ENCODE measurements around the gene MAP6D1.

MAP6D1 gene

GRCh38 chr3:183829466-183829865 is 4.1 kb upstream of the MAP6D1 start:
- no peak for DNase-seq (ENCODE audit: low read depth)
- TF ChIP-seq POLR2A (IDR thresholded peaks at IDR 0.05; ENCODE audit: extremely low read depth, insufficient read length) (no peak), CTCF (IDR thresholded peaks at IDR 0.05; ENCODE audit: low read depth, low read length) (no peak), MYC (IDR thresholded peaks at IDR 0.05; ENCODE audit: low read depth, low read length) (no peak)
- TF ChIP-seq, protein P1, sequence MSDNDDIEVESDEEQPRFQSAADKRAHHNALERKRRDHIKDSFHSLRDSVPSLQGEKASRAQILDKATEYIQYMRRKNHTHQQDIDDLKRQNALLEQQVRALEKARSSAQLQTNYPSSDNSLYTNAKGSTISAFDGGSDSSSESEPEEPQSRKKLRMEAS (IDR thresholded peaks at IDR 0.05; ENCODE audit: low read depth, low read length): no peak
- no peak overlapping the region for H3K4me3 ChIP-seq (ENCODE audit: low read depth, low read length)

DNA sequence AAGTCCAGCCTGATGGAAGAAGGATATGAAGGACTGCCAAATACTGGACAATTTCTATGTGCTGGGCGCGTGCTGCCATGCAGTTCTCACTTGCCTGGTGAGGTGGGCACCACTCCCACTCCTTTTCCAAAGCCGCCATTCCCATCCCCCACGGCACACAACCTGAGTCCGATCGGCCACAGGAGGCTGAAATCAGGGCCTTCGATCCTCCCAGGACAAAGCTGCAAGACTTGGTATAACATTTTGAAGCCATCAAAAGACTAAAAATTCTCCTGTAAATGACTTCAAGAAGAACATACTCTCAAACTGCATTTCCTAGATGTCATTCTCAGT is 3.1 kb upstream of the MAP6D1 start:
- no peak for DNase-seq (ENCODE audit: low read depth)
- H3K4me3 ChIP-seq (ENCODE audit: low read depth, low read length): no peak overlapping the region
- TF ChIP-seq POLR2A (IDR thresholded peaks at IDR 0.05; ENCODE audit: extremely low read depth, insufficient read length) (no peak), CTCF (IDR thresholded peaks at IDR 0.05; ENCODE audit: low read depth, low read length) (no peak), MYC (IDR thresholded peaks at IDR 0.05; ENCODE audit: low read depth, low read length) (no peak)
- TF ChIP-seq, protein P1 (IDR thresholded peaks at IDR 0.05; ENCODE audit: low read depth, low read length): no peak

DNA sequence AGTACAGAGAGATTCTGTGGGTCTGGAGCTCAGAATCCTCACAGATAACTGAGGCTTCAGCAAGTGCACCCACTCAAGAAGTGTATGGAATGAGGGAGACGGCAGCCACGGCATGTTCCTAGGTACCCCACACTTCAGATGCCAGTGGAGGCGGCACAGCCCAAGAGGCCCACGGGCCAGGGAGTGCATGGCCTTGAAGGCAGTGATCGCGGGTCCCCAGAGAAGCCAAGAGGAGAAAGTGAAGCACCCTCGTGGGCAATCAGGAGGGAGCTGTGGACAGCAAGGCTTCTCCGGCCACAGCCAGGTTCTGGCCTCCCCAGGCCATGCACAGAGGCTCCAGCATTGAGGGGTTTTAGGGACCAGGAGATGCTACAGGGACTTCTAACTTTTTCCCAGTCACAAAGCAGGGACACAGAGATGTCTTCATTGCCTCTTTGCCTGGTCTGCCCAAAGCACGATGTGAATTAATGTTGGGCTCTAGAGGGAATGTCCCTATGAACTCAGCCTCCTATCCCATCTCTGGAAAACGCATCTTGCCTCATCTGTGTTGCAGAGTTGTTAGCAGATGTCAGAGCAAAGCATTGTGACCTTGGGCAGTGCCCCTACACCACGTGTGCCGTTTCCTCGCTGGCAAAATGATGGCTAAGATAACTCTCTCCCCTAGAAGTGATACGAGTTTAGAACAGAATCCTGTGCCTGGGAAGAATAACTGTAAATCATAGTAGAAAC is 2.6 kb upstream of the MAP6D1 start:
- TF ChIP-seq MYC (IDR thresholded peaks at IDR 0.05; ENCODE audit: low read depth, low read length) (no peak), CTCF (IDR thresholded peaks at IDR 0.05; ENCODE audit: low read depth, low read length) (no peak), POLR2A (IDR thresholded peaks at IDR 0.05; ENCODE audit: extremely low read depth, insufficient read length) (no peak)
- TF ChIP-seq, protein P1 (IDR thresholded peaks at IDR 0.05; ENCODE audit: low read depth, low read length): no peak
- no peak for DNase-seq (ENCODE audit: low read depth)
- no peak overlapping the region for H3K4me3 ChIP-seq (ENCODE audit: low read depth, low read length)

DNA sequence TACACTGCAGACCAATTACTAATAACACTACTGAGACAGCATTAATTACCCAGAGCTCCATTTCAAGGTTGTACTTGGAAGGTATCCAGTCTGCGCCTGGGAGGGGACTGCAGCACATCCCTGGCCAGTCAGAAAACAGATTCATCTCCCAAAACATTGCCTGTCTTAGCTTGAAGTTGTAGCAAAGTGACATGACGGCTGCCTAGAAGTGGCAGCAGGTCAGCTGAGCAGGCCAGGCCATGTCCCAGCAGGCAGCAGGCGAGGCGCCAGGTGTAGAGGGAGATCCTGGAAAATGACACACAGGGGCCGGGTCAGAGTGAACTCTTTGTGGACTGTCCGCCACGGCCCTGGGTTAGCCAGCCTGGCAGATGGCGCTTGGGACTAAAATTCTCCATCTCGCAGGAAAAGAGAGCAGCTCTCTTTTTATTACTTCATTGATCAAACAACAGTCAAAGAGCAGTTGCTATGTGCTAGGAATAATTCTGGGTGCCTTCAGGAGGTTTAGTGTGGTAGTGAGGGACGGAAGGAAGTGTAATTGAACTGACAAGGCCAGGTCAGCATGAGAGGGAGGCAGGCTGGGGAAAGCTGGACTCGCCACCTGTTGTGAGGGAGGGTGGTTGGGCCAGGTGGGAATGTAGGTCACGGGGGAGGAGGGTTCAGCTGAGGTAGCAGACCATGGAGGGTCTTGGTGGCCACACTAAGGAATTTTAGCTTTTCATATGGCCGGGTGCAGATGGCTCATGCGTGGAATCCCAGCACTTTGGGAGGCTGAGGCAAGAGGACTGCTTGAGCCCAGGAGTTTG is 1.3 kb upstream of the MAP6D1 start:
- no peak overlapping the region for H3K4me3 ChIP-seq (ENCODE audit: low read depth, low read length)
- TF ChIP-seq CTCF (IDR thresholded peaks at IDR 0.05; ENCODE audit: low read depth, low read length) (no peak), MYC (IDR thresholded peaks at IDR 0.05; ENCODE audit: low read depth, low read length) (no peak)
- TF ChIP-seq, protein P1 (IDR thresholded peaks at IDR 0.05; ENCODE audit: low read depth, low read length): no peak
- DNase-seq (ENCODE audit: low read depth): no peak

GRCh38 chr3:183824761-183825455 is 469 bp downstream of the MAP6D1 start:
- H3K4me3 ChIP-seq (ENCODE audit: low read depth, low read length): peak overlapping the region; percentile 55
- peak; percentile 53 for DNase-seq (ENCODE audit: low read depth)
- TF ChIP-seq POLR2A (IDR thresholded peaks at IDR 0.05; ENCODE audit: extremely low read depth, insufficient read length) (no peak), CTCF (IDR thresholded peaks at IDR 0.05; ENCODE audit: low read depth, low read length) (no peak), MYC (IDR thresholded peaks at IDR 0.05; ENCODE audit: low read depth, low read length) (no peak)
- TF ChIP-seq, protein P1 (IDR thresholded peaks at IDR 0.05; ENCODE audit: low read depth, low read length): no peak

Measured in NB4 (cell line).